Measurements from ENCODE around the gene BNC2.

- TF ChIP-seq ZNF331 (CRISPR knock-in tag; IDR thresholded peaks at IDR 0.05) (no peak), NCOA2 (CRISPR knock-in tag; IDR thresholded peaks at IDR 0.05) (no peak)
Observed at GRCh38 chr9:16816011-16816410, 54.5 kb downstream of the BNC2 start.
